HepG2 (cell line): ENCODE results near the gene NHP2. TPM values are rescaled to one million over a fixed set of nuclear protein-coding genes. Genes with fewer than 3 reads are reported as not detected.

Source experiments
- AGO2 ChIP-seq: fragments of 200-400 bp; formaldehyde crosslinking; optimal IDR thresholded peaks from 2 replicates; pipeline ENCODE3; 2017; ENCODE audit warnings: mild to moderate bottlenecking, low read depth, low read length, moderate library complexity
- ELF1 ChIP-seq: sonication (generic); formaldehyde crosslinking; IDR thresholded peaks from 2 replicates; pipeline ENCODE4 v1.4.0; 2020; ENCODE audit warnings: missing genetic modification reagents
- FOXJ3 ChIP-seq: sonication (generic); formaldehyde crosslinking; IDR thresholded peaks from 2 replicates; pipeline ENCODE4 v1.4.0; 2020; ENCODE audit warnings: missing genetic modification reagents, mild to moderate bottlenecking, borderline replicate concordance
- GATAD2A ChIP-seq: IDR thresholded peaks from 2 replicates; pipeline ENCODE4 v1.6.1; 2016
- JUN ChIP-seq: sonication (generic); formaldehyde crosslinking; IDR thresholded peaks from 2 replicates; pipeline ENCODE4 v1.4.0; 2020; ENCODE audit warnings: mild to moderate bottlenecking, missing genetic modification reagents
- KAT7 ChIP-seq: IDR thresholded peaks from 2 replicates; pipeline ENCODE4 v1.6.1; 2018; ENCODE audit warnings: borderline replicate concordance, missing compliant biosample characterization
- KDM3A ChIP-seq: IDR thresholded peaks from 2 replicates; pipeline ENCODE4 v1.6.1; 2018; ENCODE audit warnings: low read depth, missing compliant biosample characterization
- KLF12 ChIP-seq: sonication (generic); formaldehyde crosslinking; IDR thresholded peaks from 2 replicates; pipeline ENCODE4 v1.4.0; 2020; ENCODE audit warnings: missing genetic modification reagents, borderline replicate concordance
- NFE2L1 ChIP-seq: sonication (generic); formaldehyde crosslinking; IDR thresholded peaks from 2 replicates; pipeline ENCODE4 v1.4.0; 2020; ENCODE audit warnings: missing genetic modification reagents, mild to moderate bottlenecking, borderline replicate concordance
- NR1H2 ChIP-seq: sonication (generic); formaldehyde crosslinking; IDR thresholded peaks from 2 replicates; pipeline ENCODE4 v1.8.1; 2022; ENCODE audit warnings: low read depth, missing genetic modification reagents, borderline replicate concordance
- RBM39 ChIP-seq: fragments of 200-400 bp; formaldehyde crosslinking; IDR thresholded peaks from one replicate; pipeline ENCODE4 v1.6.1; 2018; ENCODE audit warnings: antibody characterized with exemption, mild to moderate bottlenecking, low read depth, low read length; ENCODE audit not compliant: poor library complexity, severe bottlenecking
- REL ChIP-seq: sonication (generic); formaldehyde crosslinking; conservative IDR thresholded peaks from 2 replicates; pipeline ENCODE4 v1.8.0; 2022; ENCODE audit warnings: mild to moderate bottlenecking, missing genetic modification reagents, moderate library complexity
- SIN3A ChIP-seq: IDR thresholded peaks from 2 replicates; pipeline ENCODE4 v1.6.1; 2011; ENCODE audit warnings: low read depth, mild to moderate bottlenecking, control low read depth, low read length, borderline replicate concordance
- SNRNP70 ChIP-seq: fragments of 200-400 bp; formaldehyde crosslinking; IDR thresholded peaks from 2 replicates; pipeline ENCODE4 v1.6.1; 2017; ENCODE audit warnings: mild to moderate bottlenecking, low read depth, low read length, moderate library complexity
- SP4 ChIP-seq: sonication (generic); formaldehyde crosslinking; IDR thresholded peaks from 2 replicates; pipeline ENCODE4 v1.8.1; 2023; ENCODE audit warnings: mild to moderate bottlenecking, missing genetic modification reagents
- TEAD2 ChIP-seq: sonication (generic); formaldehyde crosslinking; IDR thresholded peaks from 2 replicates; pipeline ENCODE4 v1.9.0; 2021; ENCODE audit warnings: missing genetic modification reagents
- TEAD3 ChIP-seq: optimal IDR thresholded peaks from 2 replicates; pipeline ENCODE3; 2016; ENCODE audit warnings: borderline replicate concordance
- ZFP36L1 ChIP-seq: sonication (generic); formaldehyde crosslinking; IDR thresholded peaks from 2 replicates; pipeline ENCODE4 v1.8.0; 2022; ENCODE audit warnings: mild to moderate bottlenecking, missing genetic modification reagents, moderate library complexity
- ZNF510 ChIP-seq: sonication (generic); formaldehyde crosslinking; IDR thresholded peaks from 2 replicates; pipeline ENCODE4 v1.4.0; 2020; ENCODE audit warnings: low read depth, mild to moderate bottlenecking, missing genetic modification reagents
- ZNF556 ChIP-seq: sonication (generic); formaldehyde crosslinking; IDR thresholded peaks from 2 replicates; pipeline ENCODE4 v1.4.0; 2020; ENCODE audit warnings: mild to moderate bottlenecking, missing genetic modification reagents, borderline replicate concordance
- ZNF615 ChIP-seq: sonication (generic); formaldehyde crosslinking; IDR thresholded peaks from 2 replicates; pipeline ENCODE4 v1.5.0; 2020; ENCODE audit warnings: mild to moderate bottlenecking, missing genetic modification reagents, borderline replicate concordance
- ZNF660 ChIP-seq: sonication (generic); formaldehyde crosslinking; IDR thresholded peaks from 2 replicates; pipeline ENCODE4 v1.5.1; 2020; ENCODE audit warnings: mild to moderate bottlenecking, low read depth, missing genetic modification reagents, borderline replicate concordance
- ZNF709 ChIP-seq: sonication (generic); formaldehyde crosslinking; IDR thresholded peaks from 2 replicates; pipeline ENCODE4 v1.5.0; 2020; ENCODE audit warnings: mild to moderate bottlenecking, missing genetic modification reagents
- ZSCAN21 ChIP-seq: sonication (generic); formaldehyde crosslinking; IDR thresholded peaks from 2 replicates; pipeline ENCODE4 v1.8.0; 2022; ENCODE audit warnings: mild to moderate bottlenecking, missing genetic modification reagents, moderate library complexity, borderline replicate concordance
- polyA plus RNA-seq, 8 experiments: library from polyadenylated mRNA; depleted of rRNA in 3 of 8; stranded (reverse) in 7 of 8; unstranded in 1 of 8; fragments of >200 nt; fragmentation: Illumina TruSeq in 4 of 8; extraction: Trizol in 4 of 8; gene quantifications; 2 replicates each; pipeline versions ENCODE4 v1.2.1 to v1.2.3, GENCODE V29; 2011 to 2016; ENCODE audit warnings: low read depth in 4 of 8, missing spikeins in 1 of 8, mixed read lengths in 1 of 8; ENCODE audit not compliant: insufficient read depth in 1 of 8
- total RNA-seq, 5 experiments: library from RNA; depleted of rRNA; stranded (reverse); fragments of >200 nt; fragmentation: Illumina TruSeq; extraction: Trizol; gene quantifications; 2 replicates each; pipeline ENCODE4 v1.2.3, GENCODE V29; 2016; ENCODE audit warnings: low read depth in 1 of 5
- TF ChIP-seq, protein P1 (sequence below): IDR thresholded peaks from 2 replicates; pipeline ENCODE4 v1.6.1; 2016; ENCODE audit warnings: mild to moderate bottlenecking, missing biosample characterization, missing genetic modification reagents
- TF ChIP-seq, protein P2 (sequence below): sonication (generic); formaldehyde crosslinking; IDR thresholded peaks from 2 replicates; pipeline ENCODE4 v1.5.0; 2020; ENCODE audit warnings: mild to moderate bottlenecking, missing genetic modification reagents

The NHP2 gene
- total and polyA plus RNA-seq, 2 of the 13 experiments (the other 11 are each of a cell fraction or from before 2014, with no cell fraction given), result 56.2 to 96.1 TPM

GRCh38 chr5:178163772-178164735, 10.4 kb upstream of the NHP2 start (continued):
- TF ChIP-seq SIN3A (no peak), KDM3A (CRISPR knock-in tag) (no peak), ZNF660 (no peak), SNRNP70 (no peak), SP4 (CRISPR knock-in tag) (no peak), NR1H2 (CRISPR knock-in tag) (no peak), ZNF709 (CRISPR knock-in tag) (no peak), ZNF615 (CRISPR knock-in tag) (no peak), ZFP36L1 (CRISPR knock-in tag) (no peak), KLF12 (CRISPR knock-in tag) (no peak), FOXJ3 (CRISPR knock-in tag) (no peak), ZNF510 (CRISPR knock-in tag) (no peak), GATAD2A (CRISPR knock-in tag) (no peak), TEAD2 (no peak), KAT7 (CRISPR knock-in tag) (no peak), REL (CRISPR knock-in tag) (no peak), RBM39 (no peak), NFE2L1 (CRISPR knock-in tag) (no peak), JUN (CRISPR knock-in tag) (no peak), AGO2 (no peak), ZNF556 (CRISPR knock-in tag) (no peak), ZSCAN21 (no peak), TEAD3 (peak; percentile 29), ELF1 (CRISPR knock-in tag) (no peak)
- TF ChIP-seq, protein P1, sequence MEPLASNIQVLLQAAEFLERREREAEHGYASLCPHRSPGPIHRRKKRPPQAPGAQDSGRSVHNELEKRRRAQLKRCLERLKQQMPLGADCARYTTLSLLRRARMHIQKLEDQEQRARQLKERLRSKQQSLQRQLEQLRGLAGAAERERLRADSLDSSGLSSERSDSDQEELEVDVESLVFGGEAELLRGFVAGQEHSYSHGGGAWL (CRISPR knock-in tag), result no peak
- TF ChIP-seq, protein P2, sequence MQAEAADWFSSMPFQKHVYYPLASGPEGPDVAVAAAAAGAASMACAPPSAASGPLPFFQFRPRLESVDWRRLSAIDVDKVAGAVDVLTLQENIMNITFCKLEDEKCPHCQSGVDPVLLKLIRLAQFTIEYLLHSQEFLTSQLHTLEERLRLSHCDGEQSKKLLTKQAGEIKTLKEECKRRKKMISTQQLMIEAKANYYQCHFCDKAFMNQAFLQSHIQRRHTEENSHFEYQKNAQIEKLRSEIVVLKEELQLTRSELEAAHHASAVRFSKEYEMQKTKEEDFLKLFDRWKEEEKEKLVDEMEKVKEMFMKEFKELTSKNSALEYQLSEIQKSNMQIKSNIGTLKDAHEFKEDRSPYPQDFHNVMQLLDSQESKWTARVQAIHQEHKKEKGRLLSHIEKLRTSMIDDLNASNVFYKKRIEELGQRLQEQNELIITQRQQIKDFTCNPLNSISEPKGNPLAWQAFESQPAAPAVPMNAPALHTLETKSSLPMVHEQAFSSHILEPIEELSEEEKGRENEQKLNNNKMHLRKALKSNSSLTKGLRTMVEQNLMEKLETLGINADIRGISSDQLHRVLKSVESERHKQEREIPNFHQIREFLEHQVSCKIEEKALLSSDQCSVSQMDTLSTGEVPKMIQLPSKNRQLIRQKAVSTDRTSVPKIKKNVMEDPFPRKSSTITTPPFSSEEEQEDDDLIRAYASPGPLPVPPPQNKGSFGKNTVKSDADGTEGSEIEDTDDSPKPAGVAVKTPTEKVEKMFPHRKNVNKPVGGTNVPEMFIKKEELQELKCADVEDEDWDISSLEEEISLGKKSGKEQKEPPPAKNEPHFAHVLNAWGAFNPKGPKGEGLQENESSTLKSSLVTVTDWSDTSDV (CRISPR knock-in tag), result no peak
